Measurements from ENCODE around the gene ZBTB32. TPM values are rescaled to one million over a fixed set of nuclear protein-coding genes. Genes with fewer than 3 reads are reported as not detected.

Gene ZBTB32
- total RNA-seq, 2 donors from 2014 or later = 0.32 TPM; not detected in 1

DNA sequence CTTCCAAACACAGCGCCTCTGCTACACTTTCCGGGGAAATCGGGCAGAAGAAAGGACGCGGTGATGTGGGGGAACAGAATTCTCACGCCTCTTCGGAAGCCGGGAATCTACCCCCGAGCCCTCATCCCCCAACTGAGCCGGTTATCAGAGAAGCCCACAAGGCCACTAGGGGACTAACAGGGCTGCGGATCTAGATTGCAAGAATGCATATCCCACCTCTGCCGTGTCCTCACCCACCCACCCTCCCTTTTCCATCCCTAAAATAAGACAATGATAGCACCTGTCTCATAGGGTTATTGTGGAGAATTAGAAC, 36.8 kb downstream of the ZBTB32 start:
- Histone ChIP-seq H3K9ac (ENCODE audit: low read depth in 2 of 2, low read length in 2 of 2) (peak overlapping the region; percentile 73 to 87), H3K36me3 (no peaks in the 10 kb centered on the region)

DNA sequence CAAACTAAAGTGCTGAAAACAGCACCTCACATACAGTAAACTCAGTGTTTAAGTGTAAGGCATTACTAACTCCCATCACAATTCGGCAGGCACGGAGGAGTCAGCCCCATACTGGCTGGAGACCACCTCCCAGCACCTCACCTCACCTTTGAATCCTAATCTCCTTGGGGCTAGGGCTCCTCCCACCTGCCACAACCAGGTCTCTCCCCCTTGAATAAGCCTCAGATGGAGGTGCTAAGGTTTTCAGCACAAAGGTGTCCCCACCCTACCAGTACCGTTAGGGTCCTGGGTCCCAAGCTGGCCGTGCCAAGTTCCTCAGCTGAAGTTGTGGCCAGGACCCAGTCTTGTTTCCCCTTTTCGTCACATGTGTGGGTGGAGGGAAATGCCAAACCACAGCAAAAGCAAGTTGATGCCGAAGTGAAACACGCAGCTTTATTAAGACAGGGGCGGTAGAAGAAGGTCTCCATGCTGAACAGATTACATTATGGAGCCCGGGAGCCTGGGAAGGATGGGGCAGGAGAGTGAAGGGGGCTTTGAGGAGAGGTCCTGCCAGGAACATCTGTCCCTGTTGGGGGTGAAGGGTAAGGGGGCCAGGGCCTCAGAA, 37.9 kb downstream of the ZBTB32 start, which contains the start of gene IGFLR1:
TSS of gene IGFLR1 (minus strand) at position 332 of the 604 bp plus-strand sequence. CDS start 1,272 bp downstream, outside the sequence.
- DNase-seq = peak; percentile 53
- Histone ChIP-seq H3K36me3 (no peaks in the 10 kb centered on the region), H3K4me3 (peak within 1 kb of the TSS; percentile 15), H3K4me1 (peaks cover 9% of the 10 kb centered on the region), H3K9ac (ENCODE audit: low read depth in 2 of 2, low read length in 2 of 2) (peak within 1 kb of the TSS; percentile 36 to 73), H3K9me3 (no peaks in the 10 kb centered on the region), H3K27ac (peak within 1 kb of the TSS; percentile 90), H3K27me3 (no peaks in the 10 kb centered on the region)
- TF ChIP-seq, protein P1, sequence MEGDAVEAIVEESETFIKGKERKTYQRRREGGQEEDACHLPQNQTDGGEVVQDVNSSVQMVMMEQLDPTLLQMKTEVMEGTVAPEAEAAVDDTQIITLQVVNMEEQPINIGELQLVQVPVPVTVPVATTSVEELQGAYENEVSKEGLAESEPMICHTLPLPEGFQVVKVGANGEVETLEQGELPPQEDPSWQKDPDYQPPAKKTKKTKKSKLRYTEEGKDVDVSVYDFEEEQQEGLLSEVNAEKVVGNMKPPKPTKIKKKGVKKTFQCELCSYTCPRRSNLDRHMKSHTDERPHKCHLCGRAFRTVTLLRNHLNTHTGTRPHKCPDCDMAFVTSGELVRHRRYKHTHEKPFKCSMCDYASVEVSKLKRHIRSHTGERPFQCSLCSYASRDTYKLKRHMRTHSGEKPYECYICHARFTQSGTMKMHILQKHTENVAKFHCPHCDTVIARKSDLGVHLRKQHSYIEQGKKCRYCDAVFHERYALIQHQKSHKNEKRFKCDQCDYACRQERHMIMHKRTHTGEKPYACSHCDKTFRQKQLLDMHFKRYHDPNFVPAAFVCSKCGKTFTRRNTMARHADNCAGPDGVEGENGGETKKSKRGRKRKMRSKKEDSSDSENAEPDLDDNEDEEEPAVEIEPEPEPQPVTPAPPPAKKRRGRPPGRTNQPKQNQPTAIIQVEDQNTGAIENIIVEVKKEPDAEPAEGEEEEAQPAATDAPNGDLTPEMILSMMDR (IDR thresholded peaks at IDR 0.05) = no peak
- intact Hi-C loops (cut with DNase I) = loop anchor here (10.0 kb wide), 1 partner anchor 193 kb away; the partner anchor contains the start of gene LRFN3

More for the DNA sequence above, 36.8 kb downstream of the ZBTB32 start:
- peak overlapping the region; percentile 66 for H3K4me3 ChIP-seq
- peaks cover 9% of the 10 kb centered on the region for H3K4me1 ChIP-seq
- intact Hi-C loops (cut with DNase I) = loop anchor here (10.0 kb wide), 1 partner anchor 194 kb away; the partner anchor contains the start of gene LRFN3
- DNase-seq = no peak
- no peaks in the 10 kb centered on the region for H3K27me3 ChIP-seq
- no peaks in the 10 kb centered on the region for H3K9me3 ChIP-seq
- peak overlapping the region; percentile 90 for H3K27ac ChIP-seq
- TF ChIP-seq, protein P1 (IDR thresholded peaks at IDR 0.05) = no peak

DNA sequence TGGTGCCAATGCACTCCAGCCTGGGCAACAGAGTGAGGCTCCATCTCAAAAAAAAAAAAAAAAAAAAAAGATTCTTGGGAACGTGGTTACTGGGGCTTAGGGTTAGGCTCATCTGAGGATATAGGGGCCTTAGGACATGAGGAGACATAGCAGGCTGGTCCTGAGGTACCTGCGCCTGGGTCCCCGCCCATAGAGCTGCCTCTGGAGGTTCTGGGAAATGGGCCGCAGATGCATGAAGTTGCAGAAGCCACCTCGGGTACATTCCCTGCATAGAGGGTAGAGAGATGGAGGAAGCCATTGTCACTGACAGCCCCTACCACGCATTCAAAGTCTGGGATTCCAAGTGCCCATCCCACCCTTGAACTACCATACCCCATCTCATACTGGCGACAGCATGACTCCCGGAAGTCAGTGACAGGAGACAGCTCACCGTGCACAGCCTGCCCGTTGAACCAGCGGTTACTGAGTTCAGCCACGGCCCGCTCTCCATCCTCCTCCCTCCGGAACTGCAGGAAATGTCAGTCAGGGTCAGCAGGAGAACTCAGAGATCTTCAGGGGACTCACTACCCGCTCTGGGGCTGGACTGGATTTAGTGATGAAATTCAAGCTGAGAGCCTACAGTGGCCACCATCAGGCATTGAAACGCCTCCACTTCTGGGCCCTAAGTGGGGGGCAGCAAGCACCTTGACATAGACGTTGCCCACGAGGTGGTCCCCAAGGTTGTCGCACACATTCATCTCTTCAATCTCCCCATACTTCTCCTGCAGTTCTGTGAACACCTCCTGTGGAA, 39.5 kb downstream of the ZBTB32 start:
- peaks cover 9% of the 10 kb centered on the region for H3K4me1 ChIP-seq

DNA sequence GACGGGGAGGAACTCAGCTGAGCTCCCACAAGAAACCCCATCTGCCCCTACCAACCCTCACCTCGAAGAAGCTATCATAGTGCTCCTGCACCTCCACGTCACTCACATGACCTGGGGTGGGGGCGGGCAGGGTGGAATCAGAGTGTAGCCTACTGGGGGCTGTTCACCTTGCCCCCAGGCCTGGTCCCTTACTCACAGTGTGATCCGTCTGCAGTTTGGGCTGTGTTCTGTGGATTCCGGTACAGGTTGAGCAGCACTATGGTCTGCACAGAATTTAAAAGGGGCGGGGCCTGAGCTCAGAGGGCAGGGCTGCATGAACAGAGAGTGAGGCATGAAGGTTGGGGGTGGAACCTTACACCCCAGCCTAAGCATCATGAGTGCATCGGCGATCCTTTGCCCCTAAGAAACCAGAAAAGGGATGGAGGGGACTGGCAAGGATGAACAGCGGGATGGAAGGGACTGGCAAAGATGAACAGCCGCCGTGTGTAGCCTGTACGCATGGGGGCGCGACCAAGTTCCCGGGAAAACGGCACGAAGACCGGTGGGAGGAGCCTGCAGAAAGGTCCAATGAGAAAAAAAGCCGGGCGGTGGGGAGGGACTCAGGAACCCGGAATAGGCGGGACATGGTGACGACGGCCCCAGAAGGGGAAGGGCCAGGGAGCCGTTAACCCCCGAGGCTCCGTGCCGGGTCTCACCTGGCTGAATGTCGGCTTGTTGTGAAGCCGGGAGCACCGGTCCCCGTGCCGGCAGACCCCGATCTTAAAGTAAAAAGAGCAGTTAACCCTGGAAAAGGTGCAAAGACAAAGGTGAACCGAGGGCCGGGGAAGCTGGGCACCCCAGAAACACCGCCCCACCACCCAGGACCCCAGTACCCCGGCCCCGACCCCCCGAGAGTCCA, 40.3 kb downstream of the ZBTB32 start:
- intact Hi-C loops (cut with DNase I) = loop anchor here (10.0 kb wide), 1 partner anchor 190 kb away; the partner anchor contains the start of gene LRFN3

More for the DNA sequence above, 39.5 kb downstream of the ZBTB32 start:
- intact Hi-C loops (cut with DNase I) = loop anchor here (10.0 kb wide), 1 partner anchor 191 kb away; the partner anchor contains the start of gene LRFN3
- Histone ChIP-seq H3K27ac (peak overlapping the region; percentile 100), H3K9me3 (no peaks in the 10 kb centered on the region), H3K9ac (ENCODE audit: low read depth in 2 of 2, low read length in 2 of 2) (peak overlapping the region in 1 of 2 donors; percentile 79), H3K4me3 (peak overlapping the region; percentile 89), H3K36me3 (no peaks in the 10 kb centered on the region), H3K27me3 (no peaks in the 10 kb centered on the region)
- no peak for DNase-seq
- TF ChIP-seq, protein P1 (IDR thresholded peaks at IDR 0.05) = no peak

More for the DNA sequence above, 40.3 kb downstream of the ZBTB32 start:
- H3K9ac ChIP-seq (ENCODE audit: low read depth in 2 of 2, low read length in 2 of 2) = peak overlapping the region; percentile 72 to 79
- TF ChIP-seq, protein P1 (IDR thresholded peaks at IDR 0.05) = no peak
- peak; percentile 97 for DNase-seq
- peaks cover 6% of the 10 kb centered on the region for H3K4me1 ChIP-seq
- no peaks in the 10 kb centered on the region for H3K27me3 ChIP-seq
- H3K27ac ChIP-seq = peak overlapping the region; percentile 100
- H3K9me3 ChIP-seq = no peaks in the 10 kb centered on the region
- no peaks in the 10 kb centered on the region for H3K36me3 ChIP-seq
- peak overlapping the region; percentile 89 for H3K4me3 ChIP-seq
